Fibroblast of lung (primary cell): Measurements from ENCODE around the gene IGLON5. TPM values are rescaled to one million over a fixed set of nuclear protein-coding genes. Genes with fewer than 3 reads are reported as not detected.

Source experiments
- DNase-seq, 2 donors: peaks; one replicate each; pipeline versions ENCODE4 v3.0.0 to v3.0.0-alpha.2; 2010; ENCODE audit warnings: low read depth in 2 of 2
- H2AFZ ChIP-seq: 2 replicates; pipeline ENCODE4 v1.5.1; 2012; ENCODE audit warnings: low read length, control low read depth, inconsistent platforms
- H3K27ac ChIP-seq: 2 replicates; pipeline ENCODE4 v1.5.1; 2011; ENCODE audit warnings: low read length, control low read depth; ENCODE audit not compliant: insufficient read depth
- H3K27me3 ChIP-seq: 2 replicates; pipeline ENCODE4 v1.5.1; 2011; ENCODE audit warnings: mild to moderate bottlenecking, low read length; ENCODE audit not compliant: control insufficient read depth, insufficient read depth
- H3K36me3 ChIP-seq: 2 replicates; pipeline ENCODE4 v1.5.1; 2011; ENCODE audit warnings: low read length; ENCODE audit not compliant: control insufficient read depth, insufficient read depth
- H3K4me1 ChIP-seq: 2 replicates; pipeline ENCODE4 v1.5.1; 2011; ENCODE audit warnings: low read length; ENCODE audit not compliant: control insufficient read depth, insufficient read depth; ENCODE audit errors: extremely low read depth
- H3K4me2 ChIP-seq: 2 replicates; pipeline ENCODE4 v1.5.1; 2011; ENCODE audit warnings: low read length, control low read depth; ENCODE audit not compliant: insufficient read depth; ENCODE audit errors: extremely low read depth
- H3K4me3 ChIP-seq, 4 experiments: fragments of 200-600 bp in 1 of 4; sonication (generic) in 1 of 4; replicated peaks in 1 of 4; 2 replicates each; pipeline ENCODE4 v1.5.1; 2011 to 2016; ENCODE audit warnings: low read length in 4 of 4, low read depth in 3 of 4, mild to moderate bottlenecking in 3 of 4, control low read depth in 2 of 4, inconsistent platforms in 1 of 4, mixed read lengths in 1 of 4; ENCODE audit not compliant: insufficient read depth in 1 of 4; ENCODE audit errors: control extremely low read depth in 1 of 4
- H3K79me2 ChIP-seq: 2 replicates; pipeline ENCODE4 v1.5.1; 2012; ENCODE audit warnings: mild to moderate bottlenecking, low read length, inconsistent platforms; ENCODE audit not compliant: control insufficient read depth, insufficient read depth
- H3K9ac ChIP-seq: 2 replicates; pipeline ENCODE4 v1.5.1; 2011; ENCODE audit warnings: mild to moderate bottlenecking, low read length, control low read depth; ENCODE audit not compliant: insufficient read depth
- H3K9me3 ChIP-seq: 2 replicates; pipeline ENCODE4 v1.5.1; 2012; ENCODE audit warnings: low read depth, low read length; ENCODE audit not compliant: control insufficient read depth, insufficient read depth
- H4K20me1 ChIP-seq: 2 replicates; pipeline ENCODE4 v1.5.1; 2011; ENCODE audit warnings: low read length; ENCODE audit not compliant: control insufficient read depth, insufficient read depth; ENCODE audit errors: extremely low read depth
- EZH2 ChIP-seq: IDR thresholded peaks from 2 replicates; pipeline ENCODE4 v1.5.1; 2012; ENCODE audit warnings: low read length, control low read depth, mild to moderate bottlenecking; ENCODE audit errors: missing control alignments
- polyA plus RNA-seq, 2 donors: library from polyadenylated mRNA; depleted of rRNA in 1 of 2; stranded (reverse) in 1 of 2; unstranded in 1 of 2; fragments of >200 nt; gene quantifications; 2 replicates each; pipeline ENCODE4 v1.2.1, GENCODE V29; 2011 to 2012; ENCODE audit warnings: missing spikeins in 1 of 2
- total RNA-seq: library from RNA; depleted of rRNA; stranded (reverse); fragments of >200 nt; gene quantifications from 2 replicates; pipeline ENCODE4 v1.2.1, GENCODE V29; 2014
- TF ChIP-seq, protein P1 (sequence below), 2 donors: IDR thresholded peaks in 1 of 2; conservative IDR thresholded peaks in 1 of 2; 1 replicate in 1 of 2; 2 replicates in 1 of 2; pipeline ENCODE4 v1.5.1; 2011 to 2012; ENCODE audit warnings: low read length in 2 of 2, control low read depth in 1 of 2, inconsistent platforms in 1 of 2, low read depth in 1 of 2, mild to moderate bottlenecking in 1 of 2

IGLON5 gene
- total and polyA plus RNA-seq, 2 donors (not counting 1 experiment from before 2014, with no cell fraction given), result not detected

DNA sequence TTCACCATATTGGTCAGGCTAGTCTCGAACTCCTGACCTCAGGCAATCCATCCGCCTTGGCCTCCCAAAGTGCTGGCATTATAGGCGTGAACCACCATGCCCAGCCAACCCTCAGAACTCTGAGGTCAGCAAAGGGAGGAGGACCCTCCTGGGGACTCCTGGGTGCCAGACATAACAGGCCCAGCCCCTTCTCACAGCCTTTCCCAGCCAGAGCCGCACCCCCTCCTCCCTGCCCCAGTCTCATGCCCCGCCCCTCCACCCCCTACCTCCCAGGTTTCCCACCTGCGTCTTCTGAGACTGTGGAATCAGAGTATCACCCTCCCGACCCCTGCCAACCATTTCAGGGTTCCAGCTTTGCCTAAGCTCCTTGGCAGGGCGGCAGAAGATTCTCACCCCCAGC lies 5.2 kb downstream of the IGLON5 start:
- no peak for DNase-seq
- H3K4me1 ChIP-seq, result no peaks in the 10 kb centered on the region
- no peaks in the 10 kb centered on the region for H3K36me3 ChIP-seq
- H4K20me1 ChIP-seq, result no peaks in the 10 kb centered on the region
- no peak overlapping the region for H3K27ac ChIP-seq
- H3K9ac ChIP-seq, result no peak overlapping the region
- no peaks in the 10 kb centered on the region for H3K27me3 ChIP-seq
- no peaks in the 10 kb centered on the region for H3K79me2 ChIP-seq
- H3K4me3 ChIP-seq, result no peak overlapping the region
- TF ChIP-seq, protein P1, sequence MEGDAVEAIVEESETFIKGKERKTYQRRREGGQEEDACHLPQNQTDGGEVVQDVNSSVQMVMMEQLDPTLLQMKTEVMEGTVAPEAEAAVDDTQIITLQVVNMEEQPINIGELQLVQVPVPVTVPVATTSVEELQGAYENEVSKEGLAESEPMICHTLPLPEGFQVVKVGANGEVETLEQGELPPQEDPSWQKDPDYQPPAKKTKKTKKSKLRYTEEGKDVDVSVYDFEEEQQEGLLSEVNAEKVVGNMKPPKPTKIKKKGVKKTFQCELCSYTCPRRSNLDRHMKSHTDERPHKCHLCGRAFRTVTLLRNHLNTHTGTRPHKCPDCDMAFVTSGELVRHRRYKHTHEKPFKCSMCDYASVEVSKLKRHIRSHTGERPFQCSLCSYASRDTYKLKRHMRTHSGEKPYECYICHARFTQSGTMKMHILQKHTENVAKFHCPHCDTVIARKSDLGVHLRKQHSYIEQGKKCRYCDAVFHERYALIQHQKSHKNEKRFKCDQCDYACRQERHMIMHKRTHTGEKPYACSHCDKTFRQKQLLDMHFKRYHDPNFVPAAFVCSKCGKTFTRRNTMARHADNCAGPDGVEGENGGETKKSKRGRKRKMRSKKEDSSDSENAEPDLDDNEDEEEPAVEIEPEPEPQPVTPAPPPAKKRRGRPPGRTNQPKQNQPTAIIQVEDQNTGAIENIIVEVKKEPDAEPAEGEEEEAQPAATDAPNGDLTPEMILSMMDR (conservative IDR thresholded peaks at IDR 0.05 in 1 of 2, IDR thresholded peaks at IDR 0.05 in 1 of 2; ENCODE audit: low read depth in 1 of 2, low read length in 2 of 2), result no peak
- no peak for TF ChIP-seq EZH2
- no peaks in the 10 kb centered on the region for H3K9me3 ChIP-seq
- H3K4me2 ChIP-seq, result no peak overlapping the region
- H2AFZ ChIP-seq, result no peak overlapping the region

DNA sequence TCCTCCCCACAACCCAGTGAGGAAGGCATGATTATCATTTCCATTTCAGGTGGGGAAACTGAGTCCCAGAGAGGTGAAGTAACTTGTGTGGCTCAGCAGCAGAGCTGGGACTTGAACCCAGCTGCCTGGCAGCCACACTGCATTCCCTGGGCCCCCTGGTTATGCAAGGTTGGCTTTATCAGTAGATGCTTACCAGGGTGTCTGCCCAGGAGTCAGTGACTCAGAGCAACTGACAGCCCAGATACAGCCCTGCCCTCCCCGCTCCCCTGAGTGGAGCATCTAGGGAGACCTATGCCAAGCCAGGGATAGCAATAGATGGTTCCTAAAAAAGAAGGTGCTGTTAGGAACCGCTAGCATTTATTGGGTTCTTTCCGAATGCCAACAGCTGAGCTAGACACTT lies 5.9 kb downstream of the IGLON5 start:
- Histone ChIP-seq H3K27ac (no peak overlapping the region), H3K4me1 (no peaks in the 10 kb centered on the region), H3K4me2 (no peak overlapping the region), H3K4me3 (no peak overlapping the region), H3K9me3 (no peaks in the 10 kb centered on the region), H4K20me1 (no peaks in the 10 kb centered on the region), H3K79me2 (no peaks in the 10 kb centered on the region), H3K27me3 (no peaks in the 10 kb centered on the region), H3K9ac (no peak overlapping the region), H3K36me3 (no peaks in the 10 kb centered on the region), H2AFZ (no peak overlapping the region)
- TF ChIP-seq EZH2, result no peak
- TF ChIP-seq, protein P1 (conservative IDR thresholded peaks at IDR 0.05 in 1 of 2, IDR thresholded peaks at IDR 0.05 in 1 of 2; ENCODE audit: low read depth in 1 of 2, low read length in 2 of 2), result no peak
- DNase-seq, result no peak

DNA sequence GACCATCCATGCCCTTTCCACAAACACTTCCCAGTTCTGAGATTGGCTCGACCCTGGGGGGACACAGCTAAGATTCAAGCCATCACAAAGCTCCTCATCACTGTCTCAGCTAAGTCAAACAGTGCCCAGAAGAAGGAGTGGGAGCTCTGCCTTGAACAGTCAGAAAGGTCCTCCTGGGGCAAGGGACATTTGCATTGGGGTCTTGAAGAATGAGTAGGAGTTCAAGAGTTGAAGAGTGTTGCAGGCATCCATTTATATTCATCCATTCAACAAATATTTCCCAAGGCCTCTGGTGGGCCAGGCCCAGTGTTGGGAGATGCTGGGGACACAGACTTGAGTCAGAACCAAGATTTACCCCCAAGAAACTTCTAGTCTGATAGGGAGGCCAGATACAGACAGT lies 6.5 kb downstream of the IGLON5 start:
- Histone ChIP-seq H3K27ac (no peak overlapping the region), H3K9me3 (no peaks in the 10 kb centered on the region), H2AFZ (no peak overlapping the region), H3K27me3 (no peaks in the 10 kb centered on the region), H3K4me3 (no peak overlapping the region), H4K20me1 (no peaks in the 10 kb centered on the region), H3K79me2 (no peaks in the 10 kb centered on the region), H3K36me3 (no peaks in the 10 kb centered on the region), H3K4me1 (no peaks in the 10 kb centered on the region), H3K9ac (no peak overlapping the region), H3K4me2 (no peak overlapping the region)
- TF ChIP-seq EZH2, result no peak
- TF ChIP-seq, protein P1 (conservative IDR thresholded peaks at IDR 0.05 in 1 of 2, IDR thresholded peaks at IDR 0.05 in 1 of 2; ENCODE audit: low read depth in 1 of 2, low read length in 2 of 2), result no peak
- no peak for DNase-seq
